ENCODE measurements around the gene TELO2.

GRCh38 chr16:1537763-1538289 is 44.7 kb downstream of the TELO2 start:
- TF ChIP-seq CTCF (IDR thresholded peaks at IDR 0.05) (no peak), POLR2A (IDR thresholded peaks at IDR 0.05) (no peak)

All from lower leg skin (tissue), 3 donors.